H1 (cell line): ENCODE data around the gene MATR3. TPM values are rescaled to one million over a fixed set of nuclear protein-coding genes. Genes with fewer than 3 reads are reported as not detected.

Source experiments
- SP4 ChIP-seq: IDR thresholded peaks from 2 replicates; pipeline ENCODE4 v1.6.1; 2012; ENCODE audit warnings: low read length, inconsistent platforms
- polyA plus RNA-seq, 7 experiments: library from polyadenylated mRNA; depleted of rRNA in 3 of 7; stranded (reverse) in 5 of 7; unstranded in 2 of 7; fragments of >200 nt in 5 of 7; fragments of 200-250 nt in 2 of 7; gene quantifications; 1 replicate in 5 of 7; 2 replicates in 1 of 7; 4 replicates in 1 of 7; pipeline versions ENCODE4 v1.2.1 to v1.2.3, GENCODE V29; 2011 to 2013; ENCODE audit warnings: missing spikeins in 2 of 7, mixed read lengths in 2 of 7
- total RNA-seq: library from RNA; stranded (reverse); fragmentation: NEBNext Ultra II Directional; extraction: Animal tissue kit (Norgen Biotek cat#: 25700); gene quantifications from 2 replicates; pipeline ENCODE4 v1.2.1, GENCODE V29; 2021

The MATR3 gene
- total and polyA plus RNA-seq, 2 of the 8 experiments (the other 6 are each of a cell fraction or from before 2014, with no cell fraction given), result 116 to 389 TPM

- TF ChIP-seq SP4, result no peak
These were observed 20.3 kb upstream of the MATR3 start (continued) for GRCh38 chr5:139273322-139273571.
